HK-2 (cell line): ENCODE results near the gene STK39.
A peak's percentile ranks its signal among the peaks of the same experiment; 100 is the strongest.
"Not testable (repeated sequence)": the region's sequence is repeated elsewhere in the genome, so short reads cannot be mapped to it uniquely, and the experiment has no call there.

Source experiments
- DNase-seq: peaks from one replicate; pipeline ENCODE4 v3.0.0-alpha.2; 2018; ENCODE audit not compliant: unreplicated experiment

STK39 gene

GRCh38 chr2:168247341-168248261 lies at the start of gene STK39:
Gene STK39 (minus strand): TSS chr2:168247595. CDS start chr2:168247435, 160 bp downstream.
- peak; percentile 77 for DNase-seq

- no peak for DNase-seq
These were observed 47.7 kb upstream of the STK39 start for GRCh38 chr2:168295051-168295450.

- DNase-seq = no peak
These were observed 47.0 kb upstream of the STK39 start for GRCh38 chr2:168294409-168294808.

- DNase-seq = no peak
These were observed 46.4 kb upstream of the STK39 start for GRCh38 chr2:168293766-168294165.

GRCh38 chr2:168290391-168290790 lies 43.0 kb upstream of the STK39 start:
- DNase-seq = no peak

GRCh38 chr2:168289880-168290279 lies 42.5 kb upstream of the STK39 start:
- no peak for DNase-seq

GRCh38 chr2:168286535-168286934 lies 39.1 kb upstream of the STK39 start:
- no peak for DNase-seq

GRCh38 chr2:168278424-168278888 lies 31.1 kb upstream of the STK39 start:
- DNase-seq = peak; percentile 41

- no peak for DNase-seq
These were observed 29.9 kb upstream of the STK39 start for GRCh38 chr2:168277276-168277675.

- DNase-seq = no peak
These were observed 24.8 kb upstream of the STK39 start for GRCh38 chr2:168272225-168272624.

GRCh38 chr2:168262926-168263325 lies 15.5 kb upstream of the STK39 start:
- DNase-seq = not testable (repeated sequence)

- DNase-seq = no peak
These were observed 9.1 kb upstream of the STK39 start for GRCh38 chr2:168256448-168256847.

GRCh38 chr2:168255866-168256265 lies 8.5 kb upstream of the STK39 start:
- DNase-seq = no peak

GRCh38 chr2:168255103-168255502 lies 7.7 kb upstream of the STK39 start:
- DNase-seq = no peak

GRCh38 chr2:168254158-168254935 lies 7.0 kb upstream of the STK39 start:
- no peak for DNase-seq

- no peak for DNase-seq
These were observed 6.0 kb upstream of the STK39 start for GRCh38 chr2:168253379-168253778.

- no peak for DNase-seq
These were observed 5.6 kb upstream of the STK39 start for GRCh38 chr2:168252976-168253375.

- DNase-seq = peak; percentile 65
These were observed 683 bp downstream of the STK39 start for GRCh38 chr2:168246483-168247340.

GRCh38 chr2:168246072-168246482 lies 1.3 kb downstream of the STK39 start:
- DNase-seq = no peak

GRCh38 chr2:168245074-168245825 lies 2.1 kb downstream of the STK39 start:
- no peak for DNase-seq

GRCh38 chr2:168244318-168244717 lies 3.1 kb downstream of the STK39 start:
- no peak for DNase-seq
